ENCODE measurements around the gene KIF3C. TPM values are rescaled to one million over a fixed set of nuclear protein-coding genes. Genes with fewer than 3 reads are reported as not detected.

The KIF3C gene
- total RNA-seq: 26.7 and 28.6 TPM in 2 replicates

GRCh38 chr2:25982273-25982967, at the start of gene KIF3C:
Gene KIF3C (minus strand): TSS chr2:25982497. CDS start chr2:25981917, 580 bp downstream.

GRCh38 chr2:25878361-25879132, 103.8 kb downstream of the KIF3C start, which contains the start of gene ASXL2:
Gene ASXL2 (minus strand): TSS chr2:25878487. CDS start chr2:25878222, 265 bp downstream.

Other genes with a start within 250 kb of the KIF3C start
- 11.2 and 17.7 TPM in 2 replicates for gene ASXL2, start 104.0 kb downstream of the KIF3C start, total RNA-seq
- 67.1 and 75.0 TPM in 2 replicates for gene RAB10, start 51.6 kb upstream of the KIF3C start, total RNA-seq
- 2.3 and 3.0 TPM in 2 replicates for gene GAREM2, start 190.6 kb upstream of the KIF3C start, total RNA-seq

All from mesangial cell (primary cell).